GM21423 (cell line): ENCODE measurements around the gene GNPAT.
A peak's percentile ranks its signal among the peaks of the same experiment; 100 is the strongest.
"Not testable (repeated sequence)": the region's sequence is repeated elsewhere in the genome, so short reads cannot be mapped to it uniquely, and the experiment has no call there.

Experiments
- ATAC-seq: cut with Tn5 transposase; IDR thresholded peaks from one replicate; pipeline ENCODE4 v1.9.1; 2021; ENCODE audit warnings: mild to moderate bottlenecking, moderate library complexity; ENCODE audit not compliant: unreplicated experiment

Gene GNPAT

DNA sequence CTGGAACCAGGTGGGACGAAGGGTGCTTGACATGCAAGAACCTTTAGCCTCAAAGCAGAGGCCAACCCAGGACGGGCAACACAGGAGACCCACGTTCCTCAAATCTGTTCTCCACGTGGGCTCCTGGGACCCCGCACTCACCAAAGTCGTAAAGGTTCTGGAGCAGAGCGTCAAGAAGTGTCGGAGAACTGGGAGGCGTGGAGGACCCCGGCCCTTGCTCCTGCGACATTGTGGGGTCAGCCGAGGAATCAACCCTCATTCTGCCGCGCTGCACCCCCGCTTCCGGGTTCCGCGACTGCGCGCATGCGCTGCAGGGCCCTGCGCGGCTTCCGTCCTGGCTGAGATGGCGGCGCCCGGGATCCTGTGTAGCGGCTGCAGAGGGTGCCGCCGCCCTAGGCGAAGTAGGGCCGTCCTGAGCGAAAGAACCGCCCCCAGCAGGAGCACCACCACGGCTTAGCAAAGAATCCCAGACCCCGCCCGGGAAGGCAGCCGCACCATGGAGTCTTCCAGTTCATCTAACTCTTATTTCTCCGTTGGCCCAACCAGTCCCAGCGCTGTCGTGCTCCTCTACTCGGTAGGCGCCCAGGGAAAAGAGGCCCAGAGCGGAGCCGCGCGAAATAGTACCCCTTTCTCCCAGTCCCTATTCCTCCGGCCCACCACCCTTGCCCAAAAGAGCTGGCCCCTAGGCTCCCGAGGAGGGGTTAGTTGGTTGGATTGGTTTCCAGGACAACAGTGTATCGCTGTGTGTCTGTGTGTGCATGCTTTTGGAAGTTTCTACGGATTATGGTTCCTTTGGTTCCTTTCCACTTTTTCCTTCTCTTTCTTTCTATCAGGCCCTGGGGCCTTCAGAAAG, at the start of gene GNPAT:
TSS of gene GNPAT (plus strand) at position 330 of the 853 bp plus-strand sequence. CDS start at position 497, 167 bp downstream.
- ATAC-seq: peak; percentile 95

DNA sequence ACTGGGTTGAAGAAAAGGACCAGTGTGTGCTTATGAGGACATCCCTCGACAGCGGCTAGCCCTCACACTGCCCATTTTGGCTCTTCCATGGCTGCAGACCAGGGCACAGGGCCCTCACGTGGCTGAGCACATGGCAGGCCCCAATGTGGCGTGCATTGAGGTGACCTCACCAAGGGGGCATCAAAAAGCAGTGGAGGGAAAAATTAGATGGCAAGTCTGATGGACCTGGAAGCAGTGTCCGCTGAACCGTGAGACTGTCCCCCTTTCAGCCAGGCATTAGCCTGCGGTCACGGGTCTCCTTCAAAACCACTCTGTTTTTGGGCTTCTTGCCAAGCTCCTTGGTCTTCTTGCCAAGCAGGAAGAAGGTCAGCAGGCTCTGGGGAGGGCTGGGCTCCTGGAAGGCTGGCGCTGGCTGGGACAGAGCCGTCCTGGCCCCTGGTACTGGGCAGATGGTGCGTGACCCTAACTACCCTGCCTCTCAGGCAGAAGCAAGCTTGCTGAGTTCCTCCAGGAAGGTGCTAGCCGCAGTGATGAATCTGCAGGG, 48.3 kb upstream of the GNPAT start:
- no peak for ATAC-seq

DNA sequence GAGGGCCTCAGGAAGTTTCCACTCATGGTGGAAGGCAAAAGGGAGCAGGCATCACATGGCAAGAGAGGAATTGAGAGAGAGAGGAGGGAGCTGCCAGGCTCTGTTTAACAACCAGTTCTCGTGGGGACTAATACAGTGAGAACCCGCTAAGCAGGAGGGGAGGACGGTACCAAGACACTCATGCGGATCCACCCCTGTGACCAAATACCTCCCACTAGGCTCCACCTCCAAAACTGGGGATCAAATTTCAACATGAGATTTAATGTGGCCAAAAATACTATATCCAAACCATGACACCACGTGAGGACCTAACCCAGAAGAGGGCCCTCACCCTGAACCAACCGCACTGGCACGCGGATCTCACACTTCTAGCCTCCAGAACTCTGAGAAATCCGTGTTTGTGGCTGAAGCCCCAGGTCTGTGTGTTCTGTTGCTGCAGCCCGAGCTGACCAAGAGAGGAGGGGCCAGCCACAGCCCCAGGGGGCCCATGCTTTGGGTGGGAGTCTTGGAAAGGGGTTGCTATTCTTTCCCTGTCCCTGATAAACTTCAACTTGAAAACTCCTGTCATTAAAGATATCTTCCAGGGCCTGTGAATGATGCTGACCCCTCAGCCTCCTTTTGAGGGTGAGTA, 47.2 kb upstream of the GNPAT start:
- no peak for ATAC-seq

DNA sequence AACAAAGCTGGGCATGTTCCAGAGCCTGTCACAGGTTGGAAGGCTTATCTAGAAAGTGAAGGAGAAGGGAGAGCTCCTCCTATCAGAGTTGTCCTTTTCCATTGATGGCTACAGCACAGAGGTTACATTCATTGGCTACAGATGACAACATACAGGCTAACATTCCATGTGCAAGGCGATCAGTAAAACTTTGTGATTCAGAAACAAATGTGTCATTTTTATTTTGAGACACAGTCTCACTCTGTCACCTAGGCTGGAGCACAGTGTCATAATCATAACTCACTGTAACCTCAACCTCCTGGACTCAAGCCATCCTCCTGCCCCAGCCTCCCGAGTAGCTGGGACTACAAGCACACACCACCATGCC, 46.6 kb upstream of the GNPAT start:
- no peak for ATAC-seq

DNA sequence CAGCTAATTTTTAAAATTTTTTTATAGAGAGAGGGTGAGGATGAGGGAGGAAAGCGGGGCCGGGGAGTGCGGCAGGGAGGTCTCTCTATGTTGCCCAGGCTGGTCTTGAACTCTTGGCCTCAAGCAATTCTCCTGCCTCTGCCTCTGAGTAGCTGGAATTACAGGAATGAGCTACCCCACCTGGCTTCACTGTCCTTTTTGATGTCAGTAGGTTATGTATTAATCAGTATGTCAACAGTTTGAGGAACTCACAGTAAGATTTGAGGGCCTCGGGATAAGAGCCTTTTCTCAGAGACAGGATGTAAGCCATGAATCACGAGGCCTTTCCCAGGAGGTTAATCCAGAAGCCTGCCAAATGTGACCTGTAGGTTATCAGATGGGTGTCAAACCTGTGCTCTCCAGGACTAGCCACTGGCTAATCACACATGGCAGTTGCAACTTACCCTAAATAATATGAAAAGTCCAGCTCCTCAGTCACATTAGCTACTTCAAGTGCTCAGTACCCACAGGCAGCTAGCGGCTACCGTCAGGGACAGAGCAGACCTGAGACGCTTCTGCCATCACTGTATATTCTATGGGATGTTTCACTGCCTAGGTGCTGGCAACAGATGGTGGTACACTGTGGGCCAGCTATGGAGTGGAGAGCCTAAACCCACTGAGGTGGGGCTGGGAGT, 46.0 kb upstream of the GNPAT start:
- ATAC-seq: no peak

DNA sequence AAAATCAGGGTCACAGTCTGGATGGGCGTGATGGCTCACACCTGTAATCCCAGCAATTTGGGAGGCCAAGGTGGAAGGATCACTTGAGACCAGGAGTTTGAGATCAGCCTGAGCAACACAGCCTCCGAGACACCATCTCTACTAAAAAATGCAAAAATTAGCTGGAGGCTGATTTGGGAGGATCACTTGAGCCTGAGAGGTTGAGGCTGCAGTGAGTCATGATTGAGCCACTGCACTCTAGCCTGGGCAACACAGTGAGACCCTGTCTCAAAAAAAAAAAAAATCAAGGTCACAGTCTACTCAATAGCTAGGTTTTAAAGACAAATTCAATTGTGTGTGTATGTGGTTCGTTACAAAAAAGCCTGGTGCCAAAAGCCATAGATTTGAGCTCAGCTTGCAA, 44.7 kb upstream of the GNPAT start:
- no peak for ATAC-seq

DNA sequence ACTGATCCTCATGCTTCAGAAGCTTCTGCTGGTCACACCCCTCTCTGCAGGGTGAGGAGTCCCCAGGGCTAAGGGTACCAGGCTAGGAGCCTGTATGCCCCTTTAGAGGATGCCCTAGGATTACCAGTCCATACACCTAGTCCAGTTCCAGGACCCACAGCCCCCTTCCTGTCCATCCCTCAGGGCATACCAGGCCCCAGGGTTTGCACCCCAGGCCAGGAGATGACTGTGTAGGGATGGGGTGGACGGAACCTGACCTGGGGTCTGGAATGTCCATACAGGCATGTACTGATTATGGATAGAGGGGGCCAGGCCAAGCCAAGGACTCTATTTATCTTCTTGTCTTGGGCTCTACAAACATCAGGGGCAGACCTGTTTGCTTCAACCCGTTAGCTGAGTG, 44.3 kb upstream of the GNPAT start:
- no peak for ATAC-seq

DNA sequence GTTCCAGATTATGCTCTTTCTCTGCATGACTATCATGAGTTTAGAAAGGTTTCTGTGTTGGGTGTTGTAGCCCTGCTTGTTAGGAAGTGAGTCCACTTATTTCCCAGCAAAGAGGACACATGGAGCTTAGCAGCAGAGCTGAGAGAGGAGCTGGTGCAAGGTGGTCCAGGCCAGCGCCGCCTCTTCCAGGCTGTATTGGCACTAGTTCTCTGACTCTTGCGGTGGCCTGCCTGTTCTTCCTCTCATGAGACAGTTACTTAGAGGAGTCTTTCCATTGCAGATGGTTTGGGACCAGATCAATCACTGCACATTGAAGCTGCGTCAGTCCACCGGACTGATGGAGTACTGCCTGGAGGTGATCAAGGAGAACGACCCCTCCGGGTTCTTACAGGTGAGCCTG, 41.1 kb upstream of the GNPAT start:
- ATAC-seq: no peak

DNA sequence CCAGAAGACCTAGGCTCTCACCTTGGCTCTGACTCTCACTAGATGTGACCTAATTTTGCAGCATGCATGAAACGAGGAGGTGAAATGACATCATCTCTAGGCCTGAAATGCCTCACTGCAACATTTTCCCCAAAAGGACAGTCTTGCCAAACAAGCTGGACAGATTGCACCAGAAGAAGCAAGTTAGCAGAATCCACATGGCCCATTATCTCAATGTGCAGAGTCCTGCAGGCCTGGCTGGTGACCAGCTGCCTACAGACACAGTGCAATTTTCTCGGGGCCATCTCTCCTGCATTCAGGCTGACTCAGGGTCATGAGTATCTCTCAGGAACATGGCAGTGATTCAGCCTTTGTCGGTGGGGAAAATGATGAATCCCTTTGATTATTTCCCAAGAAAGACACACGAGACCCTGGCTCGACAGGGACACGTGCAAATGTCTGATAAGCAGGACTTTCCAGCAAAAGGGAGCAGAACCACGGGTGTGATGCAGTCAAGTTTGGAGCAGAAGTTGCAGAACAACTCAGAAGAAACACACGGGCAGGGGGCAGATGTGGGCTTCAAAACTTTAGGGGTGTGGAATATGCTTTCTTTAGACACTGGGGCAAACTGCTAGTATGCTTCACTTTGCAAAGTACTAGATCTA, 40.5 kb upstream of the GNPAT start:
- ATAC-seq: no peak

DNA sequence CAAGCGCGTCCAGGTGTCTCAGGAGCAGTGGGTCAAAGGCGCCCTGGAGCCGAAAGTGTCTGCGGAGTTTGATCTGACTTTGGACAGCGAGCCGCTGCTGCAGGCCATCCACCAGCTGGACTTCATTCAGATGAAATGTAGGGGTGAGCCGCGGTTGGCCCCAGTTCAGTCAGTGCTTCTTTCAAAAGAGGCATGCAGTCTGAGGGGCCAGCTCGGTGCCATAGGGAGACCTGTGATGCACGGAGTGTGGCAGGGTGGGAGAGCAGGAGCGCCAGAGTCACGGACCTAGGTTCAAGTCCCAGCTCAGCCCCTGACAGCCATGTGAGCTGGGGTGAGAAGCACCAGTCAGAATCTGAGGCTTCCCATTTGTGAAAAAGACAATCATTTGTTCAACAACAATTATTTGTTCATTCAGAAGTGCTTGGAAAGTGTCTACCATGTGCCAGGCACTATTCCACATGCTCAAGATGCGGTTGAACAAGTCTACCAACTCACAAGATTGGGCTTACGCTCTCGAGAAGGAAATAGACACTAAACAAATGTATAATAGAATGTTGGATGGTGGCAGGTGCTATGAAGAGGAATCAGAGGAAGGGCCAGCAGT, 39.5 kb upstream of the GNPAT start:
- ATAC-seq: no peak

DNA sequence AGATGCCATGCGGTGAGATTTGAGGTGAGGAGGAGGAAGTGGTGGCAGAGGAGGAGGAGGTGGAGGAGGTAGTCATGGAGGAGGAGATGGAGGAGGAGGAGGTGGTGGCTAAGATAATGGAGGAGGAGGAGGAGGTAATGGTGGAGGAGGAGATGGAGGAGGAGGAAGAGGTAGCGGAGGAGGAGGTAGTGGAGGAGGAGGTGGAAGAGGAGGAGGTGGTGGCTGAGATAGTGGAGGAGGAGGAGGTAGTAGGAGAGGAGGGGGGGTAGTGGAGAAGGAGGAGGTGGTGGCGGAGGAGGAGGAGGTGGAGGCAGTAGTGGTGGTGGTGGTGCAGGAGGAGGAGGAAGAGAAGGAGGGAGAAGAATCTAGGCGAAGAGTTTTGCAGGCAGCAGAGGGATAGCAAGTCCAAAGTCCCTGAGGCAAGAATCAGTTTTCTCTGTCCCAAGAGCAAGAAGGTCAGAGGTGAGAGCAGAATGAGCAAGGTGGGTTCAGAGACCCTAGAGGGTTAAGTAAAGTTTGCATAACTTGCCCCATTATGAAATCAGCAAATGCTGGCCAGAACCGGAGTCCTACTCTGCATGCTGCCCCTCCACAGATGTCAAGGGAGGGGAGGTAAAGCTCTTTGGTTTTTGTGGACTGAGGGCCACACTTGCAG, 38.9 kb upstream of the GNPAT start:
- no peak for ATAC-seq

DNA sequence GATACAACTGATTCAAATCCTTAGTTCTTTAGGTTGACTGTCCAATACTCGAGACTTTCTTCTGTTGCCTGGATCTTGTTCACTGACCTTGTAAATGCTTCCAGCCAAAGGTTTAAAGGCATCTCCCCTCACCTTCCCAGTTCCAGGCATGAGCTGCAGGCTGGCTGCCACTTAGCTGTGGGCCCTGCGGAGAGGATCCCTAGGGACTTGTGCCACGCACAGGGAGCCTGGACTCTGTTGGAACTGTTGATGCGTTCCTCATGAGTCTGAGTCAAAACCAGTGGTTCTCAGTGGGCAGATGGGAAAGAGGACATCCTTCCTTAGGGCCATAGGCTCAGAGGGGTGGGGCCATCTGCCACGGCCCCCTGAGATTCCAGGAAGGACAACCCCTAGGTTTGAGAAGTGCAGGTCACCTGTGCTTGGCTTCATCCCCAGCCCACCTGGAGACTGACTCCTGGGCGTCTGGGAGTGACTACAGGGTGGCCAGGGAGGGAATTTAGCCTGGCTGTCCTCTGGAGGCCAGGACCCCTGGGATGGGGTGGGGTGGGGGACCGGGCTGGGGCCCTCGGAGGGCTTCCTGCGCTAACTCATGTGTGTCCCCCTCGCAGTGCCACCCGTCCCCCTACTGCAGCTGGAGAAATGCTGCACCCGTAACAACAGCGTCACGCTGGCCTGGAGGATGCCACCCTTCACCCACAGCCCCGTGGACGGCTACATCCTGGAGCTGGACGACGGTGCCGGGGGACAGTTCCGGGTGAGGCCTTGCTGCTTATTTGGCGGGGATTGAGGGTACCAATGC, 37.6 kb upstream of the GNPAT start:
- no peak for ATAC-seq

DNA sequence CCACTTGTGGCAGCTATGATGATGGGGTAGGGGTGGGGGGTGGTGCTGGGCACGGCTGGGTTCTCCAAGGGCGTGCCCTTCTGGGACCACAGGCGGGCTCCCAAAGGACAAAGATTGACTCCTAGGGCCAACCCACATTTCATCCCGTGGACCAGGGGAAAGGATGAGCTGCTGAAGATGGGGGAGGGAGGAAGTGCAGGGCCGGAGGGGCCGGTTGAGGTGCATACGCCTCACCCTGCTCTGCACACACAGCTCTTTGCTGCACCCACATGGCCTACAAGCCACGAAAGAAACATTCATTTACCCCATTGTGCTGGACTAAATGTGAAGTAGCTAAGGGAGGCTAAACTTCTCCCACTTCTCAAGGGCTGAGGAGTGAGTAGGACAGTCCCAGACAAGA, 34.2 kb upstream of the GNPAT start:
- ATAC-seq: no peak

DNA sequence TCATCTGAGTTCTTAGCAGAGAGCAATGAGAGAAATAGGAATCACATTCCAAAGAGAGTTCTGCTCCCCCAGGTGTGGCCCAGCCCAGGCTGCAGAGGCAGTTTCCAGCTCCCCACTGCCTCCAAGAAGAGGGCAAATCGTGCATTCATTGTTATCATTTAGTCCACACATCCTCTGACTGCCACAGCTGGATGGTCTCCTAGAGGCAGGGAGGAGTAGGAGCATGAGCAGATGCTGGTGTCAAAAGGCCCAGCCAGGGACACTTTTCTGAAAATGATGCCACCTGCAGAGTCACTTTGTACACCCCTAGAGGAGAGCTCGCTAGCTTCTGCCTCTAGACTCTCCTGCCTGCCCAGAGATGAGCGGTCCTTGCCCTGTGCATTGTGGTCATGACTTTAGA, 33.6 kb upstream of the GNPAT start:
- no peak for ATAC-seq

DNA sequence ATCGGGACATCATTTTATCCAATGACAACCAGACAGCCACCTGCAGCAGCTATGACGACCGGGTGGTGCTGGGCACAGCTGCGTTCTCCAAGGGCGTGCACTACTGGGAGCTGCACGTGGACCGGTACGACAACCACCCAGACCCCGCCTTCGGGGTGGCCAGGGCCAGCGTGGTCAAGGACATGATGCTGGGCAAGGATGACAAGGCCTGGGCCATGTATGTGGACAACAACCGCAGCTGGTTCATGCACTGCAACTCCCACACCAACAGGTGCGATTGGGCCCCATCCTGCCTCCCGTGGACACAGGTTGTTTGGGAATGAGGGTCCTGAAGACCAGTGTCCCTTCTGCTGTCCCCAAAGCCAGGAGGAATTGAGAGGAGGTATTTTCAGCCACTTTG, 32.0 kb upstream of the GNPAT start:
- ATAC-seq: no peak

DNA sequence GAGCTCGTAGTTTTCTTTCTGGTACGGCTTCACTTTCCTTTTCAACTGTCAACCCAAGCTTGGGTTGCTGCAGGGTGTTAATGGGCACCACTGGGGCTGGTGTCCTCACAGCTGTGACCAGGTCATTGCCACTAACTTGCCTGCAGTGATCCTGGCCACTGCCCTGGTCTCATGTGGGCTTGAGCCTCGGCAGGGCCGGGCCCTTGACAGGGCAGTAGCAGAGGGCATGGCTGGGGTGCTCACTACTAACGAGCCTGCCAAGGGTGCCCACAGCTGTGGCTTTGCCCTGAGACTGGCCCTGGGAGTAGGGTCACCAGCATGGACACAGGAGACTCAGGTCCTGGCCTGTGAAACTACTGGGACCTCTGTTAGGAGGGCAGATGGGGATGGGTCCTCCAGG, 31.5 kb upstream of the GNPAT start:
- ATAC-seq: no peak

DNA sequence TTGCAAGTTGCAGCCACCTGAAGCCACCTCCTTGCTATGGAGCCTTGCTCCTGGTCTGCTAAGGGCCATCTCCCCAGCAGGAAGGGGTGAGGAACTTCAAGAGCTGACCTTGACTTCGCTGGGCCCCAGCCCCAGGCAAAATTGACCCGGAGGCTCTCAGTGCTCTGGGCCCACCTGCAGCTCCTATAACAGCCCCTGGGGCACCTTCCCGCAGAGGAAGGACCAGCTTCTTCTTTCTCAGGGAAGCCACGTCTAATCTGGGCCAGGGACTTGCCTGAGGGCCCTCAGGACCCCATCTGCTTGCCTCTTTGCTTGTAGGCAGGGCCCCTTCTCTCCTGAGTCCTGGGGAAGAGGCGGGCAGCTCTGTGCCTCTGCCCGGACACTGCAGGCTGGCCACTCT, 30.9 kb upstream of the GNPAT start:
- no peak for ATAC-seq

DNA sequence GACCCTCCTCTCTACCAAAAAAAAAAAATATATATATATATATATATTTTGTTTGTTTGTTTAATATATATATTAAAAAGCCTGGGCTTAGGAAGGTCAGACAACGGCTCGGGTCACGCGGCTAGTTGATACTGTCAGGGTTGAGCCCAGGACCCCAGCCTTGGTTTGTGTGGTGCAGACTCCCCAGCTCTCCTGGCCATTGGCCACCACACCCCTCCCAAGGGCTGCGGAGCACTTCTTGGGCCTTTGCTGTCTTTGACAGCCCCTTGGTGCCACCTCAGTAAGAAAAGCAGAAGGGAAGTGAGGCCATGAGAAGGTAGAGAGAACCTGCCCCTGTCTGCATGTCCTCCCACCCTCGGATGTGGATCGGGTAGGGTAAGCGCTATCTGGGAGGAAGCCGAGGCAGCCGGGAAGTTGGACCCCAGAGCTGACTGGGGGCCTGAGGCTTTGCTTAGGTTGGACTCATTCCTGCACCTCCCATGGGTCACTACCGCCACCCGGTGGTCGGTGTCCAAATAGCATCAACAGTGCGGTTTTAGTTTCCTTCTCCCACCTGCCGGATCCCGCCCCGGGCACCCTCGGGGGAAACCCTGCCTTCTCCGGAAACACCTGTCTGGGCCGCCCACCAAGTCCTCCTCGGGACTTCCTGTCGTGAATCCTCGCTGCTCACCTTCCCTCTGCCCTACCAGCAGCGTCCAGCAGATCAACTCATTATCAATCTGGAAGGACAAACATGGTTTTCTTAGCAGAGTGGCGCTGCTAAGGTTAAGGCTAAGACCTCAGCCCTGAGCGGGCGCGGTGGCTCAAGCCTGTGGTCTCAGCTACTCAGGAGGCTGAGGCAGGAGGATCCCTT, 29.8 kb upstream of the GNPAT start:
- ATAC-seq: peak; percentile 80

DNA sequence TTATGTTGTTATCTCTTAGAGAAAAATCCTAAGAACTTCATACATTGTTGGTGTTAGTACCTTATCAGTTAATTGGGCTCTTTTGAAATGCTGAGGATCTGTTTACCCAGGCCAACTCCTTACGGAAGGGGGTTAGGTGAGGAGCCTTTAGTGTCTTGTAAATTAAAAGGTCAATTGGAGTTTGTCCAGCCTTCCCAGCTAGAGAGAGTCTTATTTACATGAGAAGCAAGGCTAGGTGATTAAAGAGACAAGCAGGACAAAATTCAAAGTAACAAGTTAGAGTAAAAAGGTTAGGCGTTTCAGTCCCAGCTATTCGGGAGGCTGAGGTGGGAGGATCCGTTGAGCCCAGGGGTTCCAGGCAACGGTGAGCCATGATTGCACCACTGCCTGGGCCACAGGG, 28.7 kb upstream of the GNPAT start:
- ATAC-seq: not testable (repeated sequence)
